Measurements from ENCODE around the gene PYGB.
"Not testable (repeated sequence)": the region's sequence is repeated elsewhere in the genome, so short reads cannot be mapped to it uniquely, and the experiment has no call there.

The PYGB gene

DNA sequence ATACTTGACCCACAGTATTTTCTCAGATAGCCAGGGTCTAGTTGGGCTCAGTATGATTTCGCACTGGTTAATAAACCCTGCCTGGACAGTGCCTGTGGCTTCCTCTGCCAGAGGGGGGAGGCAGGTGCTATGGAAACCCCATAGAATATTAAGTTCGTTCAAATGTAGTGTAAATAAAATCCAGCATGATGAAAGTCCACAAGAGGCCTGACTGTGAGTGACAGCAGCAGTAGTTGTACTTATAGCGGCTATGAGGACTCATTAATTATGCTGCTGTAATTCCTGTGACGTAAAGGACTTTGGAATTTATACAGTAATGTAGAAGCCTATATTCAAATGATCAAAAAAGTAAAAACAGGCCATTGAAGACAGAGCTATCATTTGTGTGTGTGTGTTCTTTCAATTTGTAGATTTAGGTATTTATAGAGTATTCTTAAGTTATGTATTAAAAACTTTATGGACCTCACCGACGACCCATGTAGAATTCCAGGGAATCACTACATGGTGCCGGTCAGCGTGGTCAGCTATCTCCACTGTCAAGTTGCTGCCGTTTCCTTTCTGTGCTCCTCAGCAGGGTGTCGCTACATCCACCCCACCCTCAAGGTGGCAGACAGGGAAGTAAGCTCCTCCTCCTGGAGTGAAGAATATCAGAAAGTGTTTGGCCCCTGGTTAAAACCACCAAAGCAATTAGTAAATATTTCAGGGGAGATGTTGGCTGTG, 10.0 kb downstream of the PYGB start:
- no peak overlapping the region for H3K27ac Mint-ChIP-seq
- peaks cover 44% of the 10 kb centered on the region for H3K36me3 Mint-ChIP-seq (ENCODE audit: low read depth)
- no peaks in the 10 kb centered on the region for H3K27me3 Mint-ChIP-seq
- H3K9me3 Mint-ChIP-seq: no peaks in the 10 kb centered on the region
- H3K4me3 Mint-ChIP-seq: no peak overlapping the region
- peaks cover 48% of the 10 kb centered on the region for H3K4me1 Mint-ChIP-seq (ENCODE audit: low read depth)

DNA sequence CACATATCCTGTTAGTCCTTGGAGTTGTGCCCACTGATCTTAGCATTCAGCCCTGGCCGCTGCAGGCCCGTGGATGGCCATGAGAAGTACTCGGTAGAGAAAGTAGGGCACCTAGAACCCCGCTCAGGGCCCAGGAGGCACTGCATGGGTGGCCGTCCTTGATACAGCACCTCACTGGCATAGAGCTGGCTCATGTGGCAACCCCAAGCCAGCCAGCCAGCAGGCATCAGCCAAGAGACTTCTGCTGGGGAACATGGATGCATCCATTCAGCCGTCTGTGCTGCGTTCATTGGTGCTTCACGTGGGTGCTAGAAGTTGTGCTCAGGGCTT, 10.6 kb downstream of the PYGB start:
- H3K4me1 Mint-ChIP-seq (ENCODE audit: low read depth): peaks cover 45% of the 10 kb centered on the region
- peaks cover 41% of the 10 kb centered on the region for H3K36me3 Mint-ChIP-seq (ENCODE audit: low read depth)
- no peak overlapping the region for H3K4me3 Mint-ChIP-seq
- no peaks in the 10 kb centered on the region for H3K27me3 Mint-ChIP-seq
- no peak overlapping the region for H3K27ac Mint-ChIP-seq
- H3K9me3 Mint-ChIP-seq: no peaks in the 10 kb centered on the region

DNA sequence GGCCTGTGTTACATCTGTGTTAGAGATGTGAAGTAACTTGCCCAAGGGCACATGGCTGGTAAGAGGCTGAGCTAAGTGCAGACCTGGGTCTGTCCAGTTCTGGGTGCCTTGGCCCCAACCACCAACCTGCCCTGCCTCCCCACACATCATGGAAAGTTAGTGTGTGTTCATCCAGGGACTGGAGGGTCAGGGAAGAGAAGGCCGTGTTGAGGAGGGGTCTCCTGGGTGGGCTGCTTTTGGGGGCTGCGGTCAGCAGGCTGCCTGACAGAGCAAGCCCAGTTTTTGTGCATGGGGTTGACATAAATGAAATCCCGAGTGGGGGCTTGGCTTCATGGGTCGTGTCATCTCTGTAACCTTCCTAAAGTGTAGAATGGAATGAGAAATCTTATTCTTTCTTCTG, 10.9 kb downstream of the PYGB start:
- Mint-ChIP-seq H3K4me1 (ENCODE audit: low read depth) (peaks cover 42% of the 10 kb centered on the region), H3K36me3 (ENCODE audit: low read depth) (peaks cover 41% of the 10 kb centered on the region), H3K4me3 (no peak overlapping the region), H3K9me3 (no peaks in the 10 kb centered on the region), H3K27me3 (no peaks in the 10 kb centered on the region), H3K27ac (no peak overlapping the region)

DNA sequence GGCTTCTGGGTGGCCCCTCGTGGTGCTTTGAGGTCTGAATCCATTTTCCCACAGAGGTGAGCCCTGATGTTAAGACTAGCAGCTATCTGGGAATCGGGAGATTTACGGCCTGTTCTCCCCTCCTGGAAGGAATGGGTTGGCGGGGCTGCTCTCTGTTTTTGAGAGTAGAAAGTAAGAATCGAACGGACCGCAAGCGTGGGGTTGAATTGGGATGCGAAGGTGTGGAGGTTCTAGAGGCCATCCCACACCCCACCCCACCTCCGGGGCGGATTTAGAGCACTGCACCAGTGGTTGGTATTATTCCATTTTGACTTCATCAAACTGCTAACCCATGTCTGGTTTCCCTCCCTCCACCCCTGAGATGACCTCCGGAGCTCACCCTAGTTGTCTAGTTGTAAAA, 11.5 kb downstream of the PYGB start:
- H3K4me1 Mint-ChIP-seq (ENCODE audit: low read depth): peaks cover 42% of the 10 kb centered on the region
- peaks cover 41% of the 10 kb centered on the region for H3K36me3 Mint-ChIP-seq (ENCODE audit: low read depth)
- H3K9me3 Mint-ChIP-seq: no peaks in the 10 kb centered on the region
- peak overlapping the region; percentile 85 for H3K27ac Mint-ChIP-seq
- no peaks in the 10 kb centered on the region for H3K27me3 Mint-ChIP-seq
- H3K4me3 Mint-ChIP-seq: peak overlapping the region; percentile 58

DNA sequence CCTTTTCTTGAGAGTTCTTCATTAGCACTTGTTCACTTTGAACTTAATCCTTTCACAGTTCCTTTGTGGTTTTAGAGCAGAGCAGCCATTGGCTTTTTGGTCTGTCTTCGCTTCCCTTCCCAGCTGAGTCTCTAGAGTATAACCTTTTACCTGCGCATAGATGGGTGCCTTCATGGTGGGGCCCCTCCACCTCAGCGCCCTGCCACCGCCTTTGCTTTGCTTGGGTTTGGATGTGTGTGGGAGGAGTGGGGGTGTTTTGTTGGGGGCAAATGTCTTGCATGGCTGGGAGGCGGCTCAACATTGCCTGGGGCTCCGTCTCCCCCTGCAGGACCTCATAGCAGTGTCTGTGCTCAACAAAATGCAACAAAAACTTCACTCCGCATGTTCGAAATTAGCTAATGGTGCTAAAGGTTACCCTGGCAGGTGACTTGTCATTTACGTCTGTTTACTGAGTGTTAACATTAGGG, 11.9 kb downstream of the PYGB start:
- Mint-ChIP-seq H3K4me1 (ENCODE audit: low read depth) (peaks cover 42% of the 10 kb centered on the region), H3K27me3 (no peaks in the 10 kb centered on the region), H3K9me3 (no peaks in the 10 kb centered on the region), H3K4me3 (peak overlapping the region; percentile 58), H3K36me3 (ENCODE audit: low read depth) (peaks cover 41% of the 10 kb centered on the region), H3K27ac (peak overlapping the region; percentile 85)

DNA sequence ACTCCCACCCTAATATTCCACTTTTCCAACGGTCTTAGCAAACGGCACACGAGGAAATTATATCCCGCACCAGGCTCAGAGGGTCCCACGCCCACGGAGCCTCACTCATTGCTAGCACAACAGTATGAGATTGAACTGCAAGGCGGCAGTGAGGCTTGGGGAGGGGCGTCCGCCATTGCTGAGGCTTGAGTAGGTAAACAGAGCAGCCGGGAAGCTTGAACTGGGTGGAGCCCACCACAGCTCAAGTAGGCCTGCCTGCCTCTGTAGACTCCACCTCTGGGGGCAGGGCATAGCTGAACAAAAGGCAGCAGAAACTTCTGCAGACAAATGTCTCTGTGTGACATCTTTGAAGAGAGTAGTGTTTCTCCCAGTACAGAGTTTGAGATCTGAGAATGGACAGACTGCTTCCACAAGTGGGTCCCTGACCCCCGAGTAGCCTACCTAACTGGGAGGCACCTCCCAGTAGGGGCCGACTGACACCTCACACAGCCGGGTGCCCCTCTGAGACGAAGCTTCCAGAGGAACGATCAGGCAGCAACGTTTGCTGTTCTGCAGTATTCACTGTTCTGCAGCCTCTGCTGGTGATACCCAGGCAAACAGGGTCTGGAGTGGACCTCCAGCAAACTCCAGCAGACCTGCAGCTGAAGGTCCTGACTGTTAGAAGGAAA, 13.0 kb downstream of the PYGB start:
- peaks cover 41% of the 10 kb centered on the region for H3K36me3 Mint-ChIP-seq (ENCODE audit: low read depth)
- not testable (repeated sequence) for H3K27me3 Mint-ChIP-seq, H3K27ac Mint-ChIP-seq, H3K9me3 Mint-ChIP-seq, H3K4me3 Mint-ChIP-seq
- H3K4me1 Mint-ChIP-seq (ENCODE audit: low read depth): peaks cover 42% of the 10 kb centered on the region

DNA sequence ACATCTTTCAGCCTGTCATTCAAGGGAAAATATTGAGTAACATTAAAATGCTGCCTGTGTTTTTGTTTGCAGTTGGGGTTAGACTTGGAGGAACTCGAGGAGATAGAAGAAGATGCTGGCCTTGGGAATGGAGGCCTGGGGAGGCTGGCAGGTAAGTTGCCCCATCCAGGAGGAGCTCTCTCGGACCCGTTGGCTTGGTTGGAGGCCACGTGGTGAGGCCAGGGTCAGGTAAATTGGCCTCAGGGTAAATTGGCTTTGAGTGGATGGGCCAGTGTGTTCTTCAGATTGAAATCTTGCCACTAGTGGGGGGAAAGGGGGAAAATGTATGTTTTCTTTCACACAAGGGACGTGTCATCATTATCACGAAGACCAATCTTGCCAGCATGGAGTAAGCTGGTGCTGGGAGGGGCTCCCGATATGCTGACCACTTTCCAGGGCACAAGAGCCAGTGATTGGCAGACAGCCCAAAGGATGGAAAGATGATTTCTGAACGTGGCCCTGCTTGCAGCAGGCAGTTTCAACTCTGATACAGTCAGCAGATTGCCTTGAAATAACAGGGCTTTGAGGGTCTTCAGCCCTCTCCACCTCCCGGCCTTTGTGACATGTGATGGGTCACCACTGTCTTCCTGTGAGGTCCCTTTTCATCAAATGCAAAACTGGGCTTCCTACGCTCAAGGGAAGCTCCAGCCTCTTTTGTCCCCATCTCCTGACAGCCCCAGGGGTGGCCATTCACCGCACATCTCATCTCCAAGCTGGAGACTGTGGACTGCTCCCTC, 21.4 kb downstream of the PYGB start:
- H3K4me3 Mint-ChIP-seq: no peak overlapping the region

DNA sequence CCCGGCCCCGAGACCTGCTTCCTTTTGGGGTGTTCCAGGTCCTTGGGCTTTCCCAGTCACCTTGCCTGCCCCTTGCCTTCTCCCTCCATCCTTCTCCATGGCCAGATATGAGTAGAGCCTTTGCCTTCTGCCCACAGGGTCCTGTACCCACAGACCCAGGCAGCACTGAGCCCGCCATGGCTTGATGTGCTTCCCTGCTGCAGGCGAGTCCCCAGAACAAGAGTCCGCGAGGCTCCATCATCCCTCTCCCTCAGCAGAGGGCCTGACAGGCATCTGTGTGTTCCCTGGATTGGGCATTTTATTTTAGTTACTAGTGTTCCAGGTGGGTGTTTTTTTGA, 21.9 kb downstream of the PYGB start:
- Mint-ChIP-seq H3K4me1 (ENCODE audit: low read depth) (peaks cover 6% of the 10 kb centered on the region), H3K27ac (no peak overlapping the region), H3K4me3 (no peak overlapping the region), H3K27me3 (no peaks in the 10 kb centered on the region), H3K9me3 (no peaks in the 10 kb centered on the region), H3K36me3 (ENCODE audit: low read depth) (peaks cover 39% of the 10 kb centered on the region)

More for the DNA sequence above, 21.4 kb downstream of the PYGB start:
- H3K27ac Mint-ChIP-seq: no peak overlapping the region
- H3K36me3 Mint-ChIP-seq (ENCODE audit: low read depth): peaks cover 40% of the 10 kb centered on the region
- peaks cover 6% of the 10 kb centered on the region for H3K4me1 Mint-ChIP-seq (ENCODE audit: low read depth)
- H3K27me3 Mint-ChIP-seq: no peaks in the 10 kb centered on the region
- H3K9me3 Mint-ChIP-seq: no peaks in the 10 kb centered on the region

DNA sequence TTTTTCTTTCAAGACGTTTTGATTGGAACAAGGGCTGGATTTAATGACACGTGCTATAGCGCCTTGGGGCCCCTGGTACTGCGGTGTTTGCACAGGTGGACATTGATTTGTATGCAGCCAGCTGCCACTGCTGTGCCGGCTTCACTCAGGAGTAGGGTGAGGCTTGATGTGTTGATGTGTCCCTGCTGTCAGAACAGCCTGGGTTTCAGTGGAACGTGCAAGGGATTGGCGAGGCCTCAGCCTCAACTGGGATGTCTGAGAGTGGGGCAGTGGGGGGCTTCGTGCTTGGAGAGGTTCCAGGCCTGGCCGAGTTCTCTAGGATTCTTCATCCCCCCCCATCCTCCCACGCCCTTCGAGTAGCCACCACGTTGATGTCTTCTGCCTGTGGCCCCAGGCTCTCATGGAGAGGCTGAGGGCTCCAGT, 23.0 kb downstream of the PYGB start:
- H3K36me3 Mint-ChIP-seq (ENCODE audit: low read depth): peaks cover 42% of the 10 kb centered on the region
- no peaks in the 10 kb centered on the region for H3K9me3 Mint-ChIP-seq
- no peaks in the 10 kb centered on the region for H3K27me3 Mint-ChIP-seq
- no peak overlapping the region for H3K27ac Mint-ChIP-seq
- H3K4me3 Mint-ChIP-seq: no peak overlapping the region
- H3K4me1 Mint-ChIP-seq (ENCODE audit: low read depth): peaks cover 6% of the 10 kb centered on the region

DNA sequence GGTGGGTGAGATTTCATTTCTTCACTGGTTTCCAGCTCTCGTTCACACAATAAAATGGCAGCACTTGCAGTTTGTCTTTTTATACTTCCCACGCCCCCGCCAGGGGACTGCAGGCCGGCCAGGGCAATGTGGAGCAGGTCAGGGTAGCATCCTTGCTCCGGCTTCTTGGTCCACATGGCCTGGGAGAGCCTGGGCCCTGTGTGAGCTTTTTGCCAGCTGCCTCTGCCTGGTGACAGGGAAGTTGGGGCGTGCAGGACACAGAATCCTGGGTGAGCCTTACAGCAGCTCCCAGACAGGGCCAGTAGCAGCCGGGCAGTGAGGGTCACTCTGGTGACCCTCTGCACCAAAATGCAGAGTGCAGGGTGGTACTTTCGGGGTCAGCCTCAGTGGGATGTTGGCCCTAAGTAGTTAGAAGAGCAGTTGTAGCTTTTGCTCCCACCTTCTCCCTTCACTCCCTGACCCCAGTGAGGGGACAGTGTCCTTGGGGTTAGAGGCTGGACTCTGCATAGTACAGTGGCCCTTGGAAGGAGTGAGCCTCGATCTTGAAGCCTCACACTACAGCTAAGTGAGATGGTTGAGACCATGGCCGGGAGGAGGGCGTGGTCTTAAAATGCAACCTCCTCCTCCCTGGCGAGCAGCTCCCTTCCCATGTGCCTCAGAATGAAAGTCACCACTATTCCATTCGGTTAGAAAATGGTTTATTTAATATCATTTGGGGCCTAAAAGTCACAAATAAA, 23.8 kb downstream of the PYGB start:
- H3K4me1 Mint-ChIP-seq (ENCODE audit: low read depth): peaks cover 4% of the 10 kb centered on the region
- H3K9me3 Mint-ChIP-seq: no peaks in the 10 kb centered on the region
- H3K27me3 Mint-ChIP-seq: no peaks in the 10 kb centered on the region
- no peak overlapping the region for H3K27ac Mint-ChIP-seq
- no peak overlapping the region for H3K4me3 Mint-ChIP-seq
- H3K36me3 Mint-ChIP-seq (ENCODE audit: low read depth): peaks cover 42% of the 10 kb centered on the region

DNA sequence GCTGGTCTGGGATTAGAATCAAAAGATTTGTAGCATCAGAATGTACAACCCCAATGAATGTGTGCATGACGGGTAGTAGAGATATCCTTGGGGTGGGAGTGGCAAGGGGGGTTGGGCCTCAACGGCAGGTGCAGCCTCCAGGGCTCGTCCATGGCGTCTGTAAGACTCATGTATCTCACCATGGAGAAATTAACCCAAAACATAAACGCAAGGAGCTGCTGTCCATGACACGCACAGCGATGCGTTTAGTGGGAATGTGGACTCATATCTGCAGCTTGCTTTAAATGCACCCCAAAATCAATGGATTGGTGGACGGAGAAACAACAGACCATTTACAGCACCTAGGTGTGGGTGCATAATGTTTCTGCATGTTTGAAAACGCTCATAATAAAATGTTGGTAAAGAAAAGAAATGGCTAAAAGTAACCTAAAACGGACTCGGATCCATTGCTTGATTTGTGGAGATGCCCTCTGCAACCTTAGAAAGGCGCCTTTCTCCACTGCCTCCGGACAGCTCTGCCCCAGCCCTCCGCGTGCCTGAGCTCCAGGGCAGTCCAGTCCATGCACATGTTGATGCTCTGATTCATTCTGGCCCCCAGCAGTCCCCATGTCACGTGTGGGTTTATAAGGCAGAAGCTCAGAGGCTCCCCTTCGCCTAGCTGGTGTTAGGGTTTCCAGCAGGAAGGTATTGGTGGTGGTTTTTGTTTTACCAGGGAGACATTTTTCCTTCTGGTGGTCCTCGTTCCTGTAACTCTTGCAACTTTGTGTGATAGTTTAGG, 24.5 kb downstream of the PYGB start:
- no peak overlapping the region for H3K27ac Mint-ChIP-seq
- no peaks in the 10 kb centered on the region for H3K4me1 Mint-ChIP-seq (ENCODE audit: low read depth)
- H3K9me3 Mint-ChIP-seq: no peaks in the 10 kb centered on the region
- peaks cover 38% of the 10 kb centered on the region for H3K36me3 Mint-ChIP-seq (ENCODE audit: low read depth)
- no peak overlapping the region for H3K4me3 Mint-ChIP-seq
- H3K27me3 Mint-ChIP-seq: no peaks in the 10 kb centered on the region

DNA sequence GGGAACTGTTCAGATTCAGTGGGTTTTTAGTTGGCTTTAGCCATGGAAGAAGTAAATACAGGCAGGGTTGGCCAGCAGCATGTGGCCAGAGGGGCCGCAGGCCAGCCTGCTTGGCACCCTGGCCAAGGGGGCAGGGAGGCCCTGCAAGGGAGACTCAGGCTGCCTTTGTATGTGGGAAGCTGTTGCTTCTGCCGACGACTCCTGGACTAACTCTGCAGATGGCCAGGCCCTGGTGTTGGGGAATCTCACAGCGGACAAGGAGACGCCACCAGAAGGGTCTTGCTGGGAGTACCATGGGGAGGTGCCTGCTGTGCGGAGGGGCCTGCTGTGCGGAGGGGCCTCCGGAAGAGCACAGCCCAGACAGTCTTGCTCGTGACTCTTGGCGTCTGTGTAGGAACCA, 25.2 kb downstream of the PYGB start:
- peaks cover 42% of the 10 kb centered on the region for H3K36me3 Mint-ChIP-seq (ENCODE audit: low read depth)

DNA sequence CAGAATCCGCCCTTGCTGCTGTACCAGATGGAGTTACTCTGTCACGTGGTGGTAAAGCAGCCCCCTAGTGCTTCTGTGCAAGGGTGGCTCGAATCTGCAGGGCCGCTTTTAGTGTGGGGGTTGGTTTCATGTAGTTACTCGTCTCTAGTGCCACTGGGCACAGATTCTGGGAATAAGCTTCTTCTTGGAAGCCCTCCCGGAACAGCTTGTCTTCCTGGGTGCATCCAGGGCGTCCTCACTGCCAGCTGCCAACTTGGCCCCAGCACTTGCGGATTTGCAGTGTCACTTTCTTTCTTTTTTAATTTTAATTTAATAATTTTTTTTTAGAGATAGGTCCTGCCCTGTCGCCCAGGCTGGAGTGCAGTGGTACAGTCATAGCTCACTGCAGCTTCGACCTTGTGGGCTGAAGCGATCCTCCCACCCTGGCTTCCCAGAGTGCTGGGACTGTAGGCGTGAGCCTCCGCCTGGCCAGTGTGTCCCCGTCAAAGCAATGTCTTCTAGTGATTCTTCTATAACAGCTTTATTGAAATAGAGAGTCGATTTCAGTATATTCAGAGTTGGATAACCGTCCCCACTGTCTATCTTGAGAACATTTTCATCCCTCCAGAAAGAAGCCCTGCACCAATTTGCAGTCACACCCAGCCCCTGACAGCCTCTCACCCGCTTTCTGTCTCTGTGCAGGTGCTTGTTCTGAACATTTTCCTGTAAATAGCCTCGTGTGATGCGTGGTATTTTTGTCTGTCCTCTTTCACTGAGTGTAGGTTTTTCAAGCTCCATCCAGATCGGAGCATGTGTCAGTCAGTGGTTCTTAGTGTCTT, 25.9 kb downstream of the PYGB start:
- Mint-ChIP-seq H3K27me3 (no peaks in the 10 kb centered on the region), H3K9me3 (no peaks in the 10 kb centered on the region), H3K4me1 (ENCODE audit: low read depth) (no peaks in the 10 kb centered on the region), H3K27ac (no peak overlapping the region), H3K4me3 (no peak overlapping the region), H3K36me3 (ENCODE audit: low read depth) (peaks cover 40% of the 10 kb centered on the region)

More for the DNA sequence above, 25.2 kb downstream of the PYGB start:
- Mint-ChIP-seq H3K4me3 (no peak overlapping the region), H3K9me3 (no peaks in the 10 kb centered on the region), H3K4me1 (ENCODE audit: low read depth) (no peaks in the 10 kb centered on the region), H3K27me3 (no peaks in the 10 kb centered on the region), H3K27ac (no peak overlapping the region)

DNA sequence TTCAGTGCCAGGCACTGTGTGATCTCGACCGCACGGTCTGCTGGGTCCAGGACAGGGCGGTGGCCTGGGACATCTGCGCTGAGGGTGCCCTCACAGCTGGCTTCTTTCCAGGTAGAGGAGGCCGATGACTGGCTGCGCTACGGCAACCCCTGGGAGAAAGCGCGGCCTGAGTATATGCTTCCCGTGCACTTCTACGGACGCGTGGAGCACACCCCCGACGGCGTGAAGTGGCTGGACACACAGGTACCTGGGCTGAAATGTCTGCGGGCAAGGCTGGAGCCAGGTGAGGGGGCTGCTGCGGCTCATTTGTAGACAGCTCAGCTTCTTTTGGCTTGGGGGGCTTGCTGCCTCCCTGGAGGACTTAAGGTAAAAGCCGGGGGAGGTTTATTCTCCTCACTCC, 26.6 kb downstream of the PYGB start:
- H3K4me1 Mint-ChIP-seq (ENCODE audit: low read depth): no peaks in the 10 kb centered on the region
- H3K9me3 Mint-ChIP-seq: no peaks in the 10 kb centered on the region
- no peak overlapping the region for H3K27ac Mint-ChIP-seq
- H3K4me3 Mint-ChIP-seq: no peak overlapping the region
- H3K27me3 Mint-ChIP-seq: no peaks in the 10 kb centered on the region
- H3K36me3 Mint-ChIP-seq (ENCODE audit: low read depth): peaks cover 34% of the 10 kb centered on the region

All from stimulated activated naive CD8-positive, alpha-beta T cell treated with anti-CD3 and anti-CD28 coated beads, Interleukin-15, Interleukin-2, amounts not matched to agents 100 ng/mL and 50 ng/mL, for 24 hours (primary cell).